Naive thymus-derived CD8-positive, alpha-beta T cell (primary cell): Measurements from ENCODE around the gene CDC42BPA. TPM values are rescaled to one million over a fixed set of nuclear protein-coding genes. Genes with fewer than 3 reads are reported as not detected.
A peak's percentile ranks its signal among the peaks of the same experiment; 100 is the strongest.

Experiments used
- ATAC-seq, 2 donors: fragments of 150-1000 bp; cut with Tn5 transposase in 1 of 2; sonication (Bioruptor Pico), chemical (Tn5 transposase) in 1 of 2; 1 replicate in 1 of 2; 2 replicates in 1 of 2; pipeline ENCODE4 v1.10.0; 2021; ENCODE audit warnings: mild to moderate bottlenecking in 2 of 2, moderate library complexity in 2 of 2
- POLR2A ChIA-PET: fragments of 350-600 bp; sonication (Branson Sonifier 250); formaldehyde crosslinking; loops from one replicate; lab custom pipeline; 2021; ENCODE audit warnings: antibody characterized with exemption; lab: Charles Lee
- DNase-seq, 10 donors: peaks; one replicate each; pipeline versions ENCODE4 v3.0.0 to v3.0.0-alpha.2; 2020 to 2022
- H3K27ac Mint-ChIP-seq, 10 donors: one replicate each; pipeline ENCODE4 v1.8.0; 2020 to 2022; ENCODE audit warnings: mild to moderate bottlenecking in 10 of 10, mixed read lengths in 10 of 10, moderate library complexity in 4 of 10, inconsistent platforms in 1 of 10
- H3K27me3 Mint-ChIP-seq, 5 donors: one replicate each; pipeline ENCODE4 v1.8.0; 2021 to 2022; ENCODE audit warnings: mixed read lengths in 5 of 5
- H3K36me3 Mint-ChIP-seq, 3 donors: one replicate each; pipeline ENCODE4 v1.8.0; 2020 to 2022; ENCODE audit warnings: mixed read lengths in 3 of 3, mild to moderate bottlenecking in 2 of 3, inconsistent platforms in 1 of 3
- H3K4me1 Mint-ChIP-seq, 4 donors: one replicate each; pipeline ENCODE4 v1.8.0; 2021 to 2022; ENCODE audit warnings: mixed read lengths in 4 of 4
- H3K4me3 Mint-ChIP-seq, 10 donors: one replicate each; pipeline ENCODE4 v1.8.0; 2020 to 2022; ENCODE audit warnings: mild to moderate bottlenecking in 10 of 10, mixed read lengths in 10 of 10, moderate library complexity in 6 of 10, inconsistent platforms in 1 of 10
- H3K9me3 Mint-ChIP-seq, 9 donors: one replicate each; pipeline ENCODE4 v1.8.0; 2020 to 2022; ENCODE audit warnings: mixed read lengths in 9 of 9, mild to moderate bottlenecking in 3 of 9, inconsistent platforms in 1 of 9, moderate library complexity in 1 of 9
- polyA plus RNA-seq, 3 donors: library from polyadenylated mRNA; unstranded; fragments of 300-500 nt; fragmentation: Illumina TruSeq; gene quantifications; one replicate each; pipeline ENCODE4 v1.2.3, GENCODE V29; 2021
- total RNA-seq, 8 experiments: library from RNA in 2 of 8; stranded (reverse) in 2 of 8; gene quantifications; one replicate each; pipeline ENCODE4 v1.2.3 and lab custom pipeline; 2021 to 2026

Gene CDC42BPA
- total and polyA plus RNA-seq, 5 experiments from 2014 or later, result 0.01 to 1.5 (median 0.18) TPM

GRCh38 chr1:227315629-227316346 lies 2.5 kb downstream of the CDC42BPA start:
- H3K9me3 Mint-ChIP-seq, result peaks cover 0 to 9% (median 0%) of the 10 kb centered on the region in 9 donors
- no peak overlapping the region for H3K4me3 Mint-ChIP-seq
- H3K36me3 Mint-ChIP-seq, result peaks cover 0 to 10% (median 2%) of the 10 kb centered on the region in 3 donors
- H3K4me1 Mint-ChIP-seq, result peaks cover 0 to 12% (median 9%) of the 10 kb centered on the region in 4 donors
- peak overlapping the region in 1 of 10 donors; percentile 19 for H3K27ac Mint-ChIP-seq
- peaks cover 41 to 68% (median 56%) of the 10 kb centered on the region in 5 donors for H3K27me3 Mint-ChIP-seq
- DNase-seq (no peak), ATAC-seq (no peak)
- POLR2A ChIA-PET, result interaction anchor here (0.7 kb wide), 1 partner anchor 377 kb away, joined by 3 read pairs; no protein-coding TSS in a partner anchor

- Mint-ChIP-seq H3K9me3 (peaks cover 0 to 9% (median 0%) of the 10 kb centered on the region in 9 donors), H3K36me3 (peaks cover 0 to 10% (median 2%) of the 10 kb centered on the region in 3 donors), H3K27me3 (peaks cover 36 to 69% (median 49%) of the 10 kb centered on the region in 5 donors), H3K4me1 (peaks cover 0 to 10% (median 8%) of the 10 kb centered on the region in 4 donors), H3K4me3 (no peak overlapping the region), H3K27ac (no peak overlapping the region)
- POLR2A ChIA-PET, result no interaction called here
- no peak for ATAC-seq
- DNase-seq, result no peak
Observed at GRCh38 chr1:227314014-227314848, 4.1 kb downstream of the CDC42BPA start.

- peaks cover 0 to 9% (median 0%) of the 10 kb centered on the region in 9 donors for H3K9me3 Mint-ChIP-seq
- DNase-seq, result no peak
- no peak overlapping the region for H3K27ac Mint-ChIP-seq
- POLR2A ChIA-PET, result no interaction called here
- H3K4me3 Mint-ChIP-seq, result no peak overlapping the region
- peaks cover 38 to 68% (median 44%) of the 10 kb centered on the region in 5 donors for H3K27me3 Mint-ChIP-seq
- H3K36me3 Mint-ChIP-seq, result peaks cover 0 to 10% (median 2%) of the 10 kb centered on the region in 3 donors
- peaks cover 0 to 5% (median 2%) of the 10 kb centered on the region in 4 donors for H3K4me1 Mint-ChIP-seq
- ATAC-seq, result no peak
Observed at GRCh38 chr1:227312361-227313025, 5.8 kb downstream of the CDC42BPA start.

DNA sequence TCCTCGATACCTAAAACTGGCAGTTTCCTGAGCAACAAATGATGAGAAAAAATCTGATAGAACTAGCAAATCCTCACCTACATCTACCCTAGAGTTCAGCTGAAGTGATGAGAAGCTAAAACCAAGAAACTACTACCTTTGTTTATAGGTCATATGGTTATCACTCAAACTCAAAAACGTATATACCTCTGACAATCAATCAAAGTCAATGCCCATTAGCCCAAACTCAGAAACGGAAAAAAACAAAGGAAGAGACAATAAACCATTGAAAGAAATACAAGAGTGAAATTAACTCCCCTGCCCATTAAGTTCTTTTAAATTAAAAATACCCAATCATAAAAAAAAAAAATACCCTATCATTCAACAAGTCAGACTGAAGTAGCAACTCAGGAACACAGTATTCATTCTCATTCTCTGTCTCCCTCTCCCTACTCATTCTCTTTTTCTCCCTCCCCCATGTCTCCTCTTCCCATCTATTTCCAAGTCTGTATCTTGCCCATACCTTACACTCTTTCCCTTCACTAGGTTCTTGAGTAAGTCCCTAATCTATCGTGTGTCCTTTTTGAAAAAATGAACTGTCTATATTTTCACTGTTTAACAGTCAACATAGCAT lies 6.8 kb downstream of the CDC42BPA start:
- peaks cover 0 to 8% (median 2%) of the 10 kb centered on the region in 3 donors for H3K36me3 Mint-ChIP-seq
- H3K27me3 Mint-ChIP-seq, result peaks cover 31 to 58% (median 36%) of the 10 kb centered on the region in 5 donors
- no peak overlapping the region for H3K4me3 Mint-ChIP-seq
- no peak overlapping the region for H3K27ac Mint-ChIP-seq
- H3K9me3 Mint-ChIP-seq, result peaks cover 0 to 4% (median 0%) of the 10 kb centered on the region in 9 donors
- ATAC-seq (no peak), DNase-seq (no peak)
- H3K4me1 Mint-ChIP-seq, result no peaks in the 10 kb centered on the region
- POLR2A ChIA-PET, result interaction anchor here (0.6 kb wide), 1 partner anchor 38 kb away, joined by 3 read pairs; no protein-coding TSS in a partner anchor

- Mint-ChIP-seq H3K36me3 (no peaks in the 10 kb centered on the region), H3K27me3 (peaks cover 16 to 32% (median 27%) of the 10 kb centered on the region in 5 donors), H3K9me3 (peaks cover 0 to 1% (median 0%) of the 10 kb centered on the region in 9 donors), H3K27ac (peak overlapping the region in 1 of 10 donors; percentile 16), H3K4me3 (no peak overlapping the region), H3K4me1 (peaks cover 0 to 5% (median 0%) of the 10 kb centered on the region in 4 donors)
- POLR2A ChIA-PET, result no interaction called here
- ATAC-seq (no peak), DNase-seq (no peak)
Observed at GRCh38 chr1:227308367-227309336, 9.6 kb downstream of the CDC42BPA start.

GRCh38 chr1:227306689-227307088 lies 11.6 kb downstream of the CDC42BPA start:
- H3K27me3 Mint-ChIP-seq, result peaks cover 13 to 24% (median 20%) of the 10 kb centered on the region in 5 donors
- ATAC-seq (no peak), DNase-seq (no peak)
- POLR2A ChIA-PET, result interaction anchor here (0.7 kb wide), 1 partner anchor 1157 kb away, joined by 7 read pairs; no protein-coding TSS in a partner anchor
- H3K36me3 Mint-ChIP-seq, result no peaks in the 10 kb centered on the region
- H3K4me3 Mint-ChIP-seq, result no peak overlapping the region
- no peaks in the 10 kb centered on the region for H3K9me3 Mint-ChIP-seq
- H3K27ac Mint-ChIP-seq, result no peak overlapping the region
- peaks cover 0 to 5% (median 0%) of the 10 kb centered on the region in 4 donors for H3K4me1 Mint-ChIP-seq

GRCh38 chr1:227305894-227306626 lies 12.2 kb downstream of the CDC42BPA start:
- peaks cover 0 to 5% (median 0%) of the 10 kb centered on the region in 4 donors for H3K4me1 Mint-ChIP-seq
- H3K4me3 Mint-ChIP-seq, result no peak overlapping the region
- POLR2A ChIA-PET, result interaction anchor here (0.7 kb wide), 1 partner anchor 1158 kb away, joined by 7 read pairs; no protein-coding TSS in a partner anchor
- no peak overlapping the region for H3K27ac Mint-ChIP-seq
- no peaks in the 10 kb centered on the region for H3K9me3 Mint-ChIP-seq
- DNase-seq (no peak), ATAC-seq (peak; percentile 40 to 50)
- no peaks in the 10 kb centered on the region for H3K36me3 Mint-ChIP-seq
- H3K27me3 Mint-ChIP-seq, result peaks cover 11 to 19% (median 13%) of the 10 kb centered on the region in 5 donors

- Mint-ChIP-seq H3K4me1 (peaks cover 0 to 5% (median 0%) of the 10 kb centered on the region in 4 donors), H3K27me3 (peaks cover under 1 to 20% (median 13%) of the 10 kb centered on the region in 5 donors), H3K4me3 (no peak overlapping the region), H3K27ac (no peak overlapping the region), H3K9me3 (no peaks in the 10 kb centered on the region), H3K36me3 (no peaks in the 10 kb centered on the region)
- no peak for DNase-seq
- POLR2A ChIA-PET, result no interaction called here
- no peak for ATAC-seq
Observed at GRCh38 chr1:227304665-227305064, 13.6 kb downstream of the CDC42BPA start.

- H3K27ac Mint-ChIP-seq, result no peak overlapping the region
- ATAC-seq, result no peak
- H3K4me3 Mint-ChIP-seq, result no peak overlapping the region
- no peaks in the 10 kb centered on the region for H3K36me3 Mint-ChIP-seq
- H3K27me3 Mint-ChIP-seq, result peaks cover 0 to 19% (median 12%) of the 10 kb centered on the region in 5 donors
- no peaks in the 10 kb centered on the region for H3K9me3 Mint-ChIP-seq
- POLR2A ChIA-PET, result no interaction called here
- no peak for DNase-seq
- peaks cover 0 to 5% (median 0%) of the 10 kb centered on the region in 4 donors for H3K4me1 Mint-ChIP-seq
Observed at GRCh38 chr1:227303662-227304061, 14.6 kb downstream of the CDC42BPA start.

- POLR2A ChIA-PET, result no interaction called here
- Mint-ChIP-seq H3K27me3 (peaks cover 0 to 17% (median 14%) of the 10 kb centered on the region in 5 donors), H3K4me1 (peaks cover 0 to 2% (median 0%) of the 10 kb centered on the region in 4 donors), H3K4me3 (no peak overlapping the region), H3K9me3 (peaks cover 0 to 8% (median 0%) of the 10 kb centered on the region in 9 donors), H3K36me3 (no peaks in the 10 kb centered on the region), H3K27ac (no peak overlapping the region)
- DNase-seq (no peak), ATAC-seq (no peak)
Observed at GRCh38 chr1:227300682-227301081, 17.6 kb downstream of the CDC42BPA start.
